Erythroblast (primary cell): ENCODE data around the gene FSCN2.

Experiments used
- GATA1 ChIP-seq: IDR thresholded peaks from 2 replicates; pipeline ENCODE4 v1.6.1; 2011; ENCODE audit warnings: low read depth, mild to moderate bottlenecking, control low read depth, low read length, moderate library complexity
- POLR2A ChIP-seq: IDR thresholded peaks from 2 replicates; pipeline ENCODE4 v1.6.1; 2011; ENCODE audit warnings: mild to moderate bottlenecking, low read length

DNA sequence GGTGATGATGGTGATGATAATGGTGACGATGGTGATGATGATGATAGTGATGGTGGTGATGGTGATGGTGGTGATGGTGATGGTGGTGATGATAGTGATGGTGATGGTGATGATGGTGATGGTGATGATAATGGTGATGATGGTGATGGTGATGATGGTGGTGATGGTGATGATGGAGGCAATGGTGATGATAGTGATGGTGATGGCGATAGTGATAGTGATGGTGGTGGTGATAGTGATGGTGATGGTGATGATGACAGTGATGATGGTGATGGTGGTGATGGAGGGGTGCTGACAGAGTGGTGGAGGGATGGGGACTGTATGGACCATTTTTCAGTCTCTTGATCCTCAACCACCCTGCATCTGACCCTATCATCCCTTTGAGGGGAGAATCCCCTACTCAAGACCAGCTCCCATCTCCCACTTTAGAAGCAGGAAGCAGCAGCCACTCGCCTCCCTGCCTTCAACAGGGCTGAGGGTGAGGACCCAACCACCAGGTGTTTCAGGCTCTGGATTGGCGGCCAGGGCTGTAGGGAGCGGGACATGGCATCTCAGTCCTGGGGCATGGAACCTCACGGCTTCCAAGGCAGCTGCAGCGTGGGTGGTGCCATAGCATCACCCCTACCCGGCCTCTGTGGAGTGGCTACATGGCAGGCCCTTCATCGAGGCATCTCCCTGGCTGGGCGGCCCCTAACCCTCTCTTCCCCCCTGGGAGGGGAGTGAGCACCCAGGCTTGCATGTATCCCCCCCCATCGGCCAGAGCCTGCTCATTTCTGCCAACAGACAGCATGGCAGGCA, 4.5 kb downstream of the FSCN2 start:
- TF ChIP-seq POLR2A (no peak), GATA1 (no peak)
